CD4-positive, alpha-beta T cell treated with Interleukin-10 for 1 hour (primary cell): ENCODE measurements around the gene CCSER2.

Experiments used
- DNase-seq: peaks from one replicate; pipeline ENCODE4 v3.0.0-alpha.2; 2020

Gene CCSER2

GRCh38 chr10:84551437-84552120, 223.2 kb downstream of the CCSER2 start:
- DNase-seq = no peak

- no peak for DNase-seq
Observed at GRCh38 chr10:84552478-84552877, 224.1 kb downstream of the CCSER2 start.

GRCh38 chr10:84562592-84562991, 234.2 kb downstream of the CCSER2 start:
- no peak for DNase-seq

- DNase-seq = no peak
Observed at GRCh38 chr10:84563355-84563754, 235.0 kb downstream of the CCSER2 start.

GRCh38 chr10:84563868-84564267, 235.5 kb downstream of the CCSER2 start:
- no peak for DNase-seq

- no peak for DNase-seq
Observed at GRCh38 chr10:84565881-84566582, 237.6 kb downstream of the CCSER2 start.

GRCh38 chr10:84567133-84567532, 238.7 kb downstream of the CCSER2 start:
- DNase-seq = no peak
